ENCODE data around the gene ZNF580.

The ZNF580 gene

GRCh38 chr19:55680339-55681130 is 39.7 kb downstream of the ZNF580 start:
- peaks cover 78% of the 10 kb centered on the region for H3K36me3 ChIP-seq
- no peak overlapping the region for H3K4me3 ChIP-seq (ENCODE audit: low read depth in 1 of 2, low read length in 1 of 2)
- peaks cover 27 to 29% of the 10 kb centered on the region in 2 experiments for H3K4me1 ChIP-seq (ENCODE audit: control insufficient read depth in 1 of 2, insufficient read depth in 1 of 2, low read depth in 1 of 2, low read length in 1 of 2)
- no peak for TF ChIP-seq CTCF (IDR thresholded peaks at IDR 0.05)
- no peaks in the 10 kb centered on the region for H3K27me3 ChIP-seq
- H3K9me3 ChIP-seq, result no peaks in the 10 kb centered on the region
- H3K27ac ChIP-seq, result no peak overlapping the region

- H3K4me1 ChIP-seq (ENCODE audit: control insufficient read depth in 1 of 2, insufficient read depth in 1 of 2, low read depth in 1 of 2, low read length in 1 of 2), result peaks cover 18 to 20% of the 10 kb centered on the region in 2 experiments
- H3K36me3 ChIP-seq, result peaks cover 86% of the 10 kb centered on the region
- H3K27ac ChIP-seq, result no peak overlapping the region
- TF ChIP-seq CTCF (IDR thresholded peaks at IDR 0.05), result no peak
- H3K27me3 ChIP-seq, result no peaks in the 10 kb centered on the region
- no peak overlapping the region for H3K4me3 ChIP-seq (ENCODE audit: low read depth in 1 of 2, low read length in 1 of 2)
- H3K9me3 ChIP-seq, result no peaks in the 10 kb centered on the region
Measured at GRCh38 chr19:55681131-55682092, 40.6 kb downstream of the ZNF580 start.

GRCh38 chr19:55683449-55684261 is 42.9 kb downstream of the ZNF580 start:
- H3K36me3 ChIP-seq, result peaks cover 98% of the 10 kb centered on the region
- H3K27me3 ChIP-seq, result no peaks in the 10 kb centered on the region

GRCh38 chr19:55684946-55685681 is 44.3 kb downstream of the ZNF580 start:
- Histone ChIP-seq H3K27me3 (no peaks in the 10 kb centered on the region), H3K4me3 (ENCODE audit: low read depth in 1 of 2, low read length in 1 of 2) (no peak overlapping the region), H3K4me1 (ENCODE audit: control insufficient read depth in 1 of 2, insufficient read depth in 1 of 2, low read depth in 1 of 2, low read length in 1 of 2) (no peaks in the 10 kb centered on the region), H3K36me3 (peaks cover 98% of the 10 kb centered on the region), H3K9me3 (no peaks in the 10 kb centered on the region), H3K27ac (no peak overlapping the region)
- TF ChIP-seq CTCF (IDR thresholded peaks at IDR 0.05), result no peak

More at GRCh38 chr19:55683449-55684261, 42.9 kb downstream of the ZNF580 start:
- TF ChIP-seq CTCF (IDR thresholded peaks at IDR 0.05), result no peak
- Histone ChIP-seq H3K9me3 (no peaks in the 10 kb centered on the region), H3K27ac (no peak overlapping the region), H3K4me1 (ENCODE audit: control insufficient read depth in 1 of 2, insufficient read depth in 1 of 2, low read depth in 1 of 2, low read length in 1 of 2) (no peaks in the 10 kb centered on the region), H3K4me3 (ENCODE audit: low read depth in 1 of 2, low read length in 1 of 2) (no peak overlapping the region)

All from neutrophil (primary cell).